Stimulated activated naive CD8-positive, alpha-beta T cell treated with anti-CD3 and anti-CD28 coated beads, Interleukin-15, Interleukin-2, amounts not matched to agents 100 U/mL and 50 U/mL, for 24 hours (primary cell): ENCODE measurements around the gene PHOX2A.
"Not testable (repeated sequence)": the region's sequence is repeated elsewhere in the genome, so short reads cannot be mapped to it uniquely, and the experiment has no call there.

Source experiments
- ATAC-seq: fragments of 150-1000 bp; cut with Tn5 transposase; one replicate; pipeline ENCODE4 v1.10.0; 2021
- DNase-seq: peaks from one replicate; pipeline ENCODE4 v3.0.0; 2021

PHOX2A gene

DNA sequence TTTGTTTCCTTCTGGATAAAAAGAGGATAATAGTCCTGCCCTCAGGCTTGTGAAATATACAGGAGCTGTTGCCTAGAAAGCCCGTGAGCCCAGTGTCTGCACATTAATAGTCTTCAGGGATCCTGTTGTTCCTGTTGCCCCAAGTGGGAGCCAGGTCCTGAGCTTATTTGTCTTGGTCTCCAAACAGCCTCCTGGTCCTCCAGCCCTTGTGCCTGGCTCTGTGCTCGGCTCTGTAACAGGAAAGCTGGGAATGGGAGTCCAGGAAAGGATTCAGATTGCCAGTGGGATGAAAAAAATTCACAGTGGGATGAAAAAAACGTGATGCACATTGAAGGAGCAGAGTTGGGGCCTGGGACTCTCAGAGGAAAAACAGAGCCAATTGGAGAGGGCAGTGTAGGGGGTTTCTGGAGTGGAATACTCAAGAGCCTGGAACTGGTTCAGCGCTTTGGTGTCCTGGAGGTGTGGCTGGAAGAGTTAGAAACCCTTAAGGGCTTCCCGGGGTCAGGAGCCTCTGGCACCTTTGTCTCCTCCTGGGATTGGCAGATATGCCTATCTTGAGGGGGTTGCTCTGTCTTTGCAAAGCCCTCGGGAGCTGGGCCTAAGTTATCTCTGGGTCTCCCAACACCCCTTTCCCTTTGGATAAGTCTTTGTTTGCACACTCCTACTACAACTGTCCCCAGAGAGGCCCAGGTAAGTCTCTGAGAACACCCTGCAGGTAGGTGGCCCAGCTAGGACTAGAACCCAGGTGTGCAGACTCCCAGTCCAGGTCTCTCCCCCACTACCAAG is 21.7 kb downstream of the PHOX2A start:
- no peak for DNase-seq
- ATAC-seq = no peak

DNA sequence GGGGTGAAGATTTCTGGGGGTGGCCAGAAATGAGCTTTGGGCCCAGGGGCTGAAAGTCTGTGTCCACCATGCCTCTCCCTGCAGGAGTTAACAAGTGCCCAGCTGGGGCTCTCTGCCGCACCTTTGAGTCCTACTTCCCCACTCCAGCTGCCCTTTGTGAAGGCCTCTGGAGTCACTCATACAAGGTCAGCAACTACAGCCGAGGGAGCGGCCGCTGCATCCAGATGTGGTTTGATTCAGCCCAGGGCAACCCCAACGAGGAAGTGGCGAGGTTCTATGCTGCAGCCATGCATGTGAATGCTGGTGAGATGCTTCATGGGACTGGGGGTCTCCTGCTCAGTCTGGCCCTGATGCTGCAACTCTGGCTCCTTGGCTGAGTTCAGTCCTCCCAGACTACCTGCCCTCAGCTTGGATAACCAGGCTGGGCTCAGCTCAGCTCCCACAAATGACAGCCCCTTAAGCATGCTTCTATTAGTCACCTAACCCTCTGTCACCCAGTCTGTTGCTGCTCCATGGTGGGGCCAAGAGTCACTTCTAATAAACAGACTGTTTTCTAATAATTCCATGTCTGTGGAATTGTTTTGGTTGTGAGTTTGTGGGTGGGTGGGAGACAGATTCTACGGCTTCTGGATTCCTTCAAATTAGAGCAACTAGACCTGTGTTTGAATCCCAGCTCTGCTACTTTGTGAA is 22.4 kb downstream of the PHOX2A start:
- ATAC-seq = no peak
- DNase-seq = no peak

DNA sequence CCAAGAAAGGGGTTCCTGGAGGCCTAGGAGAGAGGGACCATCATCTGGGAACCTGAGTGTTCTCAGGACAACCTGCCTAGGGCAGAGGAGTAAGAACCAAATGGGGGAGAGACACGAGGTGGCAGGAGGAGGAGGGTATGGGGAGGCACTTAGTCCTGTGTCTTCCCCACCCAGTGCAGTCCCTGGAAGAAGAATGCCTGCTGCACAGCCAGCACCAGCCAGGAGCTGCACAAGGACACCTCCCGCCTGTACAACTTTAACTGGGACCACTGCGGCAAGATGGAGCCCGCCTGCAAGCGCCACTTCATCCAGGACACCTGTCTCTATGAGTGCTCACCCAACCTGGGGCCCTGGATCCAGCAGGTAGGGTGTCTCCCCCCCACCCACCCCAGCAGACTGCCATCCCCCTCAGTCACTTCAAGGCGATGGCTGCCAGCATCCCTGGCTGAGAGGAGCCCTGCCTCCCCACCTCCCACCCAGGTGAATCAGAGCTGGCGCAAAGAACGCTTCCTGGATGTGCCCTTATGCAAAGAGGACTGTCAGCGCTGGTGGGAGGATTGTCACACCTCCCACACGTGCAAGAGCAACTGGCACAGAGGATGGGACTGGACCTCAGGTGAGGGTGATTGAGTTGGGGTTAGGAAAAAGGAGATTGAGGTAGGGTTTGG is 23.1 kb downstream of the PHOX2A start:
- DNase-seq (no peak), ATAC-seq (no peak)

DNA sequence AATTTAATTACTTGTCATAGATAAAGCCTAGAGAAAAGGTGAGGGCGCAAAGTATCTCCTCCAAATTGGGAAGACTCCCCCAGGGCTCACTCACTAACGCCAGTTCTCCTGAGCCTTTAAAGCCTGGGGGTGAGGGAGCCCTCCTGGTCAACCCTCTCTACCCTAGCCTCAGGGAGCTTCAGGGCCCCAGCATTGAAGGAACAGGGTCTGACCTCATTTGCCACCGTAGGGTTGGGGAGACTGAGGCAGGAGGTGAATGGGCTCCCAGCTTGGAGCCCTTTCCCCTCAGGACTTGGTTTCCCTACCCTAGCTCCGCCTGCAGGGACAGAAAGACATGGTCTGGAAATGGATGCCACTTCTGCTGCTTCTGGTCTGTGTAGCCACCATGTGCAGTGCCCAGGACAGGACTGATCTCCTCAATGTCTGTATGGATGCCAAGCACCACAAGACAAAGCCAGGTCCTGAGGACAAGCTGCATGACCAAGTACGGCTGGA is 25.7 kb downstream of the PHOX2A start:
- ATAC-seq = no peak
- no peak for DNase-seq

DNA sequence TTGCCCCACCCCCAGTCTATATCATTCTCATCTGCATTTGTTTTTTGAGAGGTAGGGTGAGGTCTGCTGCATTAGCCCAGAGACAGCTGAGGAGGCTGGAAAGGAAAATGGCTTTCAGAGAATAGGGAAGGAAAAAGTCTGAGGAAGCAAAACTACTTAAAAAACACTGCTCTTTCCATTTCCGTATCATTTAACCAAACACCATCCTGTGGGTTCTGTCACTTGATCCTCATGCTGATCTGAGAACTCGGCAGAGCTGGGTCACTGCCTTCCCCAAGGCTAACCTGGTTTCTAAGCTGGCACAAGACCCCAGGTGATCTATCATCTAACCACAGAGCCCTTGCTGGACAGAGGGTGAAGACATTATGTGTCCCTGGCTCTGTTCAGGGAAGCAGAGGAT is 26.1 kb downstream of the PHOX2A start:
- ATAC-seq (no peak), DNase-seq (no peak)

DNA sequence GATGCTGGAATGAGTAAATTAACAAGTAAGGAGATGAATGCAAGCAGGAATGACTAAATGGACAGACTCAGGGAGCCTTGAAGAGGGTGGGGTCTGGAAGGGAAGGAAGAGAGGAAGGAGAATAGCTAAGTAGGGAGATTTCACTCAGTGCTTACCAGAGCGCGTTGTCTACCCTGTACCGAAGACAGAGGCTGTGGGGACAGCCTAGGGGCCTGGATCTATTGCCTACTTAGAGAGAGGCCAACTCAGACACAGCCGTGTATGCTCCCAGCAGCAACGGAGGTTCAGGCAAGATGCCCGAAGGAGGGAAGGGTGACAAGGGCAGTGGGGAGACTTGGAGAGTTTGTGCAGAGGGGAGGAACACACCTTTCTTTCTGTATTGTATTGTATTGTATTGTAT is 27.3 kb downstream of the PHOX2A start, which contains the start of gene FOLR2:
Gene FOLR2 (plus strand): TSS at position 157 of the 400 bp plus-strand sequence. CDS start 1,791 bp downstream, outside the sequence.
- DNase-seq = no peak
- no peak for ATAC-seq

DNA sequence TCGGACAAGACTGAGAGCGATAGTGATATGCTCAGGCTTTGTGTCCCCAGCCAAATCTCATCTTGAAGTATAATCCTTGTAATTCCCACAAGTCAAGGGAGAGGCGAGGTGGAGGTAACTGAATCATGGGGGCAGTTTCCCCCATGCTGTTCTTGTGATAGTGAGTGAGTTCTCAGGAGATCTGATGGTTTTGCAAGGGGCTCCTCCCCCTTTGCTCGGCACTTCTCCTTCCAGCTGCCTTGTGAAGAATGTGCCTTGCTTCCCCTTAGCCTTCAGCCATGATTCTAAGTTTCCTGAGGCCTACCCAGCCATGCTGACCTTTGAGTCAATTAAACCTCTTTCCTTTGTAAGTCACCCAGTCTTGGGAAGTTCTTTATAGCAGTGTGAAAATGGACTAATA is 34.9 kb downstream of the PHOX2A start:
- ATAC-seq (no peak), DNase-seq (no peak)

DNA sequence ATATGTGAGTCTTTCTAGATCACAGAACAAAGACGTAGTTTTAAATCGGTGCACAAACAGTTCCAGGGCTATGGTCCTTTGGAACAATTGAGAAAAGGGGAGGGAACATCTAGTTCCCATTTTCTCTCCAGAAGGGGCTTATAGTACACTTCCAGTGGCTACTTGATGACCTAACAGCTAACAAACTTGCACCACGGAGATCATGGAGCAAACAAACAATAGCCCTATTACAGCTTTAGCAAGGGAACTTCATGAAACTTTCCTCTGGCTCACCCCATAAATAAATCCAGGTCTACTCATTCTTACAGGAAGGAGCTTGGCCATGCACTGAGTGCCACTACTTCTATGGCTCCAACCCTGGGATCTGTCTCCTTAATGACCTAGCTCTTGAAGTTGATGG is 35.7 kb downstream of the PHOX2A start:
- ATAC-seq (no peak), DNase-seq (no peak)

DNA sequence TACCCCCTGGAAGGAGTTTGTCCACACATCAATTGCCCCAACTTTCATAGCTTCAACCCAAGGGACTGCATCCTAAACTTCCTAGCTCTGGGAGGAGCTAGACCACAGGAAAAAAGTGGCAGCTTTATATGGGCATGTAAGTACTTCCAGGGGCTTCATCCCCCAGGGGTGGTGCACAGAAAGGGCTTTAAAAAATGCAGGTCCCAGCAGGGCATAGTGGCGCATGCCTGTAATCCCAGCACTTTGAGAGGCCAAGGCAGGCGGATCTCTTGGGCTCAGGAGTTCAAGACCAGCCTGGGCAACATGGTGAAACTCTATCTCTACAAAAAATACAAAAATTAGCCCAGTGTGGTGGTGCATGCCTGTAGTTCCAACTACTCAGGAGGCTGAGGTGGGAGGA is 37.2 kb downstream of the PHOX2A start:
- not testable (repeated sequence) for ATAC-seq, DNase-seq

DNA sequence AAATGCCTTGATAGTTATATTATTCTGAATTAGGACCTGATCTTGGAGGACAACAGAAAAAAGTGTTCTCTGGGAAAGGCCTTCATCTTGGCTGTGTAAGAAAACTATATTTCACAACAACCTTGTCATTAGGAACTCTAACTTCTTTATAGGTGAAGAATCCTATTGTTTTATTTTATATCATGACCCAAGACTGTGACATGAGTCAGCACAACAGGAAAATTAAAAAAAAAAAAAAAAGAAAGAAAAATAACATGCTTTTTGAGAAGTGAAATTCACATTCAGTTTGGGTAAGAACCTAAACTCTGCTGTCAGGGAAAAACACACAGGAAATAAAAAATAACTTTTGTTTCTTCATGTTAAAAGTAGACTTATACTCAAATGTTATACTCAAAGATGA is 39.1 kb downstream of the PHOX2A start:
- DNase-seq = no peak
- ATAC-seq = no peak

DNA sequence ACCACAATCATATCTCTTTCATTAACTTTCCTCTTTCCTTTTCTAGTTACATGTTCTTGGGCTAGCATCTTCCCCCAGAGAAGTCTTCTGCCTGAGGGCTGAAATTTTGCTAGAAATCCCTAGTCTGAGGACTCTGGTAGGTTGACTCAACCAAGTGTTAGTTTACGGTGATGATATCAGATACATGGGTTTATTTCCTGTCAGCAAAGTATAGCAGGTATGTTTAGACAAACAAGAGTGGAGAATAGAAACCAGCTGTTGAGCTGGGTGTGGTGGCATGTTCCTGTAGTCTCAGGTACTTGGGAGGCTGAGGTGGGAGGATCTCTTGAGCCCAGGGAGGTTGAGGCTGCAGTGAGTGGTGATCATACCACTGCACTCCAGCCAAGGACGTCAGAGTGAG is 40.8 kb downstream of the PHOX2A start:
- no peak for DNase-seq

DNA sequence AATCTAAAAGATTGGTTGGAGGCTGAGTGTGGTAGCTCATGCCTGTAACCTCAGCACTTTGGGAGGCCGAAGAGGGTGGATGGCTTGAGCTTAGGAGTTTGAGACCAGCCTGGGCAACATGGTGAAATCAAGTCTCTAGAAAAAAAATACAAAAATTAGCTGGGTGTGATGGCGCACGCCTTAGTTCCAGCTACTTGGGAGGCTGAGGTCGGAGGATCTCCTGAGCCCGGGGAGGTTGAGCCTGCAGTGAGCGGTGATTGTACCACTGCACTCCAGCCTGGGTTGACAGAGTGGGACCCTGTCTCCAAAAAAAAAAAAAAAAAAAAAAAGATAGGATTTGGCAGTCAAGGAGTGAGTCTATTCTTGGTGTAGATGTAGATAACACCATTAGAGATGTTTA is 41.4 kb downstream of the PHOX2A start:
- DNase-seq (no peak), ATAC-seq (no peak)

More for the DNA sequence above, 40.8 kb downstream of the PHOX2A start:
- ATAC-seq = no peak

DNA sequence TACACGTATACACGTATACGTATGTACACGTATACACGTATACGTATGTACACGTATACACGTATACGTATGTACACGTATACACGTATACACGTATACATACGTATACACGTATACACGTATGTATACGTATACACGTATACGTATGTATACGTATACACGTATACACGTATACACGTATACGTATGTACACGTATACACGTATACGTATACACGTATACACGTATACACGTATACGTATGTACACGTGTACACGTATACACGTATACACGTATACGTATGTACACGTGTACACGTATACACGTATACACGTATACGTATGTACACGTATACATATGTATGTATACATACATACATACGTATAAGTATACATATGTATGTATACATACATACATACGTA is 42.5 kb downstream of the PHOX2A start:
- DNase-seq, ATAC-seq: not testable (repeated sequence)

DNA sequence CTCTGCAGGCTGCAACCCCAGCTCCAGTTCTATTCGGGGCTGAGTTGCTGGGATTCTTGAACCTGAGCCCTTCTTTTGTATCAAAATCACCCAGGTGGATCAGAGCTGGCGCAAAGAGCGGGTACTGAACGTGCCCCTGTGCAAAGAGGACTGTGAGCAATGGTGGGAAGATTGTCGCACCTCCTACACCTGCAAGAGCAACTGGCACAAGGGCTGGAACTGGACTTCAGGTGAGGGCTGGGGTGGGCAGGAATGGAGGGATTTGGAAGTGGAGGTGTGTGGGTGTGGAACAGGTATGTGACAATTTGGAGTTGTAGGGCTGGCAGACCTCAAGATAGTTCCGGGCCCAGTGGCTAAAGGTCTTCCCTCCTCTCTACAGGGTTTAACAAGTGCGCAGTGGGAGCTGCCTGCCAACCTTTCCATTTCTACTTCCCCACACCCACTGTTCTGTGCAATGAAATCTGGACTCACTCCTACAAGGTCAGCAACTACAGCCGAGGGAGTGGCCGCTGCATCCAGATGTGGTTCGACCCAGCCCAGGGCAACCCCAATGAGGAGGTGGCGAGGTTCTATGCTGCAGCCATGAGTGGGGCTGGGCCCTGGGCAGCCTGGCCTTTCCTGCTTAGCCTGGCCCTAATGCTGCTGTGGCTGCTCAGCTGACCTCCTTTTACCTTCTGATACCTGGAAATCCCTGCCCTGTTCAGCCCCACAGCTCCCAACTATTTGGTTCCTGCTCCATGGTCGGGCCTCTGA is 48.3 kb downstream of the PHOX2A start:
- ATAC-seq = no peak
- DNase-seq = no peak

DNA sequence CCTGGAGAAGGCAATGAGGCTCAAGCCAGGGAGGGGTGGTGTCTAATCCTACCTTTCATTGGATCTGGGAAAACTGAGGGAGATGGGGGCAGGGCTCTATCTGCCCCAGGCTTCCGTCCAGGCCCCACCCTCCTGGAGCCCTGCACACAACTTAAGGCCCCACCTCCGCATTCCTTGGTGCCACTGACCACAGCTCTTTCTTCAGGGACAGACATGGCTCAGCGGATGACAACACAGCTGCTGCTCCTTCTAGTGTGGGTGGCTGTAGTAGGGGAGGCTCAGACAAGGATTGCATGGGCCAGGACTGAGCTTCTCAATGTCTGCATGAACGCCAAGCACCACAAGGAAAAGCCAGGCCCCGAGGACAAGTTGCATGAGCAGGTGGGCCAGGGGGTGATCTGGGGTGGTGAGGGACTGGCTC is 52.0 kb downstream of the PHOX2A start, which contains the start of gene FOLR1:
Gene FOLR1 (plus strand): TSS at position 180 of the 421 bp plus-strand sequence. CDS start 34 bp downstream, at position 214.
- no peak for ATAC-seq
- no peak for DNase-seq

DNA sequence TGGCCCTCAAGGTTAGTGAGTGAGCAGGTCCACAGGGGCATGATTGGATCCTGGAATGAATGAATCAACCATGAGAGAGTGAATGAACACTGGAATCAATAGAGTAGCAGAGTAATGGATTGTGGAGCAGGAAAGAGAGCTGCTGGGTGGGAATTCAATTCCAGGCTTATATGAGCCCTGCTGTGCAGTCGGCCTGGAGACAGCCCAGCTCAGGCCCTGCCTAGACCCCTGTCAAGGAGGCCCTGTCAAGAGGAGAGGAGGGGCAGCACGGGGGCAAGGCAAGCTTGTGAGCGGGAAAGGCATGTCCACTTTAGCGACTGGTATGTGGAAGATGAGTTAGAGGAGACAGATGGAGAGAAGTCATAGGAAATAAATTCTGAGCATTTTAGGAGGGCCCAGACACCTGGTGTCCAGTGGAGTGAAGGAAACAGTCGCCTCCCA is 53.3 kb downstream of the PHOX2A start:
- DNase-seq (no peak), ATAC-seq (no peak)

DNA sequence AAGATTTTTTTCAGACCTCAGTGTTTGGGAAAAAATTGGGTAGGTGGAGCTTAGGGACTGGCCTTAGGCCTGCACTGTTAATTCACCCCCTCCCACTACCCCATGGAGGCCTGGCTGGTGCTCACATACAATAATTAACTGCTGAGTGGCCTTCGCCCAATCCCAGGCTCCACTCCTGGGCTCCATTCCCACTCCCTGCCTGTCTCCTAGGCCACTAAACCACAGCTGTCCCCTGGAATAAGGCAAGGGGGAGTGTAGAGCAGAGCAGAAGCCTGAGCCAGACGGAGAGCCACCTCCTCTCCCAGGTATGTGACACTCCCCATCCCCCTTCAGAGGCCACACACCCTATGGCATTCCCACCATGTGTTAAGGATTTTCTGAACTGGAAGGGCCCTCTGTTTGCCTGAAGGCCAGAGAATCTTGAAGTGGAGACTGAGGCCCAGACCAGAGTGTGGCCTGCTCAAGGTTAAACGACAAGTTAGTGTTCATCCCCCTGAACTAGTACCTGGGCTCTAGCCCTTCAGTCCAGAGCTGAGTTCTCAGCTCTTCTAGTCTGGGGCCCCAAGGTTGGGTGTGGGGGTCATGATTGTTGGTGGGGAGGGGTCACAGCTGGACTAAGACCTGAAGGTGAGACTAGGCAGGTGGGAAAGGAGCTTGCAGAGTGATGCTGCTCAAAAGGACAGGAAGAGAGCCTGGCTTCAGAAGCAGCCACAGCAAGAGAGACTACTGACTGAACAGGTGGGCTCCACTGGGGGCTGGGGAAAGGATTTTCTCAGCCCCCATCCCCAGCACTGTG is 54.3 kb downstream of the PHOX2A start:
- DNase-seq (no peak), ATAC-seq (no peak)
